HepG2 (cell line): ENCODE measurements around the gene VRK1.

Experiments used
- CTCF ChIP-seq: sonication (generic); formaldehyde crosslinking; IDR thresholded peaks from 2 replicates; pipeline ENCODE4 v1.5.0; 2020; ENCODE audit warnings: mild to moderate bottlenecking, missing genetic modification reagents, moderate library complexity
- NFE2L1 ChIP-seq: sonication (generic); formaldehyde crosslinking; IDR thresholded peaks from 2 replicates; pipeline ENCODE4 v1.4.0; 2020; ENCODE audit warnings: missing genetic modification reagents, mild to moderate bottlenecking, borderline replicate concordance
- PITX1 ChIP-seq: sonication (generic); formaldehyde crosslinking; IDR thresholded peaks from 2 replicates; pipeline ENCODE4 v1.5.1; 2020; ENCODE audit warnings: mild to moderate bottlenecking, missing genetic modification reagents
- SMC3 ChIP-seq: IDR thresholded peaks from 2 replicates; pipeline ENCODE4 v1.6.1; 2011; ENCODE audit warnings: low read length, improper control_type of control experiment
- USF2 ChIP-seq, 2 experiments: sonication (generic) in 1 of 2; formaldehyde crosslinking in 1 of 2; IDR thresholded peaks; 2 replicates each; pipeline versions ENCODE4 v1.5.1 to v1.6.1; 2011 to 2020; ENCODE audit warnings: borderline replicate concordance in 1 of 2, low read depth in 1 of 2, low read length in 1 of 2, mild to moderate bottlenecking in 1 of 2, missing genetic modification reagents in 1 of 2, moderate library complexity in 1 of 2
- ZC3H13 ChIP-seq: sonication (generic); formaldehyde crosslinking; IDR thresholded peaks from 2 replicates; pipeline ENCODE4 v1.8.1; 2023; ENCODE audit warnings: mild to moderate bottlenecking, missing genetic modification reagents, moderate library complexity

GRCh38 chr14:96848011-96848410 is 50.8 kb downstream of the VRK1 start:
- no peak for TF ChIP-seq USF2 (IDR thresholded peaks at IDR 0.05; ENCODE audit: low read depth, low read length)
- TF ChIP-seq USF2 (CRISPR knock-in tag; IDR thresholded peaks at IDR 0.05; ENCODE audit: borderline replicate concordance) = no peak
- TF ChIP-seq SMC3 = no peak
- no peak for TF ChIP-seq ZC3H13 (CRISPR knock-in tag)
- no peak for TF ChIP-seq PITX1 (CRISPR knock-in tag)
- TF ChIP-seq CTCF (CRISPR knock-in tag) = no peak
- TF ChIP-seq NFE2L1 (CRISPR knock-in tag) = no peak
